Kasumi-1 (cell line): ENCODE results near the gene LEUTX.
"Not testable (repeated sequence)": the region's sequence is repeated elsewhere in the genome, so short reads cannot be mapped to it uniquely, and the experiment has no call there.

Source experiments
- DNase-seq, 2 experiments: peaks; one replicate each; lab custom pipeline; 2025; lab: John Stamatoyannopoulos, UW

Gene LEUTX

GRCh38 chr19:39780894-39781293 is 2.2 kb downstream of the LEUTX start:
- no peak for DNase-seq

DNA sequence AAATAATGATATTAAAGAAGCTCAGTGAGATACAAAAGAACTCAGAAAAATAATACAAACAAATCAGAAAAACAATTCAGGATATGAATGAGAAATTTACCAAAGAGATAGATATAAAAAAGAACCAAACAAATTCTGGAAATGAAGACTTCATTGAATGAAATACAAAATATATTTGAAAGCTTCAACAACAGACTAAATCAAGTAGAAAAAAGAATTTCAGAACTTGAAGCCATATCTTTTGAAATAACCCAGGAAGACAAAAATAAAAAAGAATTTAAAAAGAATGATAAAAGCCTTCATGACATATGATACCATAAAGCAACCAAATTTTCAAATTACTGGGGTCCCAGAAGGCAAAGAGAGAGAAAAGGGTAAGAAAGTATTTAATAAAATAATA is 9.6 kb downstream of the LEUTX start:
- DNase-seq, result no peak

- DNase-seq, result peak; percentile 55 to 78
Measured at GRCh38 chr19:39792999-39793546, 14.4 kb downstream of the LEUTX start.

DNA sequence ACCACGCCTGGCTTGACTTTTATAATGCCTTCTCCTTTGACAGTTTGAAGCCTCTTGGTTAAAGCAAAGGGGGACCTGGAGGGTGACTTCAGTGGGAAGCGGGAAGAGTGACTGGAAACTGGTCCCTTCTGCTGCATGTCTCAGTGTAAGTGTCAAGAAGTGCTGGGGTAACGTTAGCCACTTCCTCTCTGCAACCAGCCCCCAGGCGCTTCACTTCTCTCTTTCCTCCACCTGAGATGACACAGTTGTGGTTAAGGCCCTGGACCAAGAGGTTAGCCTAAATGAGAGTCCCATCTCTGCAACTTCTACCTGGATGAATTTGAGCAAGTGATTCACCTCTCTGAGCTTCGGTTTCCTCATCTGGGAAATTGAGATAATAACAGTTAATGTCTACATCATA is 16.3 kb downstream of the LEUTX start:
- peak in 1 of 2 experiments; percentile 9 for DNase-seq

GRCh38 chr19:39796000-39796498 is 17.4 kb downstream of the LEUTX start:
- no peak for DNase-seq

GRCh38 chr19:39797083-39797482 is 18.4 kb downstream of the LEUTX start:
- no peak for DNase-seq

GRCh38 chr19:39802958-39803357 is 24.3 kb downstream of the LEUTX start:
- DNase-seq, result no peak

DNA sequence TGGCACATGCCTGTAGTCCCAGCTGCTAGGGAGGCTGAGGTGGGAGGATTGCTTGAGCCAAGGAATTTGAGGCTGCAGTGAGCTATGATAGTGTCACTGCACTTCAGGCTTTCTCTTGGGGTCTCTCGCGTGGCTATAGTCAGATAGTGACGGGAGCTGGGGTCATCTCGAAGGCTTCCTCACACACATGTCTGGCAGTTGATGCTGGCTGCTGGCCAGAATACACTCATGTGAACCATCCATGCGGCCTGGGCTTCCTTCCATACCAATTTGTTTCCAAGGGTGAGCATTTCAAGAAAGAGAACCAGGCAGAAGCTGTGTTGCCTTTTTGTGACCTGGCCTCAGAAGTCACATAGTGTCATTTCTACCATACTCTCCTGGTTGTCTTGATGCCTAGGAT is 26.4 kb downstream of the LEUTX start:
- no peak for DNase-seq

- no peak for DNase-seq
Measured at GRCh38 chr19:39807846-39808364, 29.3 kb downstream of the LEUTX start.

DNA sequence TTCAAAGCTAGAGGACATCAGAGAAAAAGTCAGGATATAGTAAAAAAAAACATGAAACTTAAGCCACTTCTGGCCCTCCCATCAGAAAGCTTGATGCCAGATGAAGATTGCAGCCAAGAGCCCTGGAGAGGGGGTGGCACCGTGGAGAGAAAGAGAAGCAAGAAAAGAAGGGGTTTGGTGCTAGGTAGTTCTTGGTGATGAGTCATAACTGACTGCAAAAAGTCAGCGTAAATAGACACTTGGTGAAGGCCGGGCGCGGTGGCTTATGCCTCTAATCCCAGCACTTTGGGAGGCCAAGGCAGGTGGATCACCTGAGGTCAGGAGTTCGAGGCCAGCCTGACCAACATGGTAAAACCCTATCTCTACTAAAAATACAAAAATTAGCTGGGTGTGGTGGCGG is 30.0 kb downstream of the LEUTX start:
- not testable (repeated sequence) for DNase-seq

DNA sequence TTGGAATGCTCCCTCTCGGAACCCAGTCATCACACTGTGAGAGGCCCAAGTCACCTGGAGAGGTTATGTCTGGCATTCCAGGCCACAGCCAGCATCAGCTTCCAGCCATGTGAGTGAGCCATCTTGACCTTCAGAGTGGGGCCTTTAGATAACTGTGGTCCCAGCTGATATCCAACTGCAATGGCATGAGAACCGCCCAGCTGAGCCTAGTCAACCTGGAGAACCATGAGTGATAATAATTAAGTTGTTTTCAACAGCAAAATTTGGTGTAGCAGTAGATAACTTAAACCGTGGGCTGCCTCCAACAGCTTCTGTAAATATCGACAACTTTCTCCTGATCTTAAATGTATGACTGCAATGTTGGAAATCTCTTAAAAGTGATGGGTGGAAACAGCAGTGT is 30.7 kb downstream of the LEUTX start:
- DNase-seq, result no peak

DNA sequence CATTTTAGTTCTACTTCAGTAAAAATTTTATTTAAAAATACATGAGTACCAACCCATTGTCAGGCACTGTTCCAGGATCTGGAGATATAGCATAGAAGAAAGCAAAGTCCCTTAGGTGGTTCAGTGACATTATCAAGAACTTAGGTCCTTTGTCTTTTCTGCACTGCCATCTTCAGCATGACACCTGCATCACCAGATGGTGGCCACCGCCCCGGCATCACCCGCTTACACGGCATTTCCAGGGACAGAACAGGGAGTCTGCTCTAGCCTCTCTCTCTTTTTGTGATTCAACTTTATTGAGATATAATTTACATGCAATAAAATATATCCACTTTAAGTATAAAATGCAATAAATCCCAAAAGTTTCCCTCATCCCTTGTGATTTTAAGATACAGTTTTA is 31.8 kb downstream of the LEUTX start:
- DNase-seq, result no peak

GRCh38 chr19:39811064-39811463 is 32.4 kb downstream of the LEUTX start:
- no peak for DNase-seq

- DNase-seq, result no peak
Measured at GRCh38 chr19:39813264-39813993, 34.8 kb downstream of the LEUTX start.

DNA sequence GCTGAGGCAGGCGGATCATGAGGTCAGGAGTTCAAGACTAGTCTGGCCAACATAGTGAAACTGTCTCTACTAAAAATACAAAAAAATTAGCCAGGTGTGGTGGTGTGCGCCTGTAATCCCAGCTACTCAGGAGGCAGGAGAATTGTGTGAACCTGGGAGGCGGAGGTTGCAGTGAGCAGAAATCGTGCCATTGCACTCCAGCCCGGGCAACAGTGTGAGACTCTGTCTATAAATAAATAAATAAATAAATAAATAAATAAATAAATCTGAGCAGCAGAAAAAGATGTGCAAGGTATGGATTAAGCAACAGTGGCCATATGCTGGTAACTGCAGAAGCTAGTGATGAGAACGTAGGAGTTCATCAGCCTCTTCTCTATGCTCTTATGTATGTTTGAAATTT is 35.5 kb downstream of the LEUTX start:
- not testable (repeated sequence) for DNase-seq

GRCh38 chr19:39814595-39814994 is 35.9 kb downstream of the LEUTX start:
- no peak for DNase-seq

DNA sequence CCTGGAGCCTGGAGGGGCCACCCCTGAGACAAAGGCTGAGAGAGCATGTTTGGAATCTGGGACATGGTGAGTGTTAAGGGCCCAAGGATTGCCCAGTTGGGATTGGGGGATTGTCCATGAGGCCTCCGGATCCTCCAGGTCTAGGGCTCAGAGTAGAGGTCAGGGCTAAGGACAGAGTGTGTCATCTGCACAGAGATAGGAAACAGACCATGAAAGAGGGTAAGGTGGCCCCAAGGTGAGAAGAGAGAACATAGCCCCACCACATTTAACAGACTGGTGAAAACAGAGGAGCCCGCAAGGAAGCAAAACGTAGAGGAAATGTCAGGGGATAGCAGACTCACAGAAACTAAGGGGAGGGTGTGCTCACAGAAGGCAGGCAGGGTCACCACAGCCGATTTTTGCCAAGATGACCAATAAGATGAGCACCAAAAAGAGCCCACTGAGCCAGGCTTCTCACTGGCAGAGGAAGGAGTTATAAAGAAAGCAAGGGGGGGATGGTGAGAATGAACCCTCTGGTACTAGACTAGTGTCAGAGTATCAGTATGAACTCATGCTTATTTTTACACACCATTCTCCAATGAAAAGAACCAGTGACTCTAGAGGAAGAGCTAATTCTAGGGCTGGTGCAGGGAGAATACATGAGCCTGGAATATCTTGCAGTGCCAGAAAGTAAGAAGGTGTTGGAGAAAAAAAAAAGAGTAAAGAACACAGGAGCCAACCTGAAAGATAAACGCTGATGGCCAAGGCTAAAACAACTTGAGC is 37.8 kb downstream of the LEUTX start:
- no peak for DNase-seq

- no peak for DNase-seq
Measured at GRCh38 chr19:39817888-39818561, 39.4 kb downstream of the LEUTX start.

DNA sequence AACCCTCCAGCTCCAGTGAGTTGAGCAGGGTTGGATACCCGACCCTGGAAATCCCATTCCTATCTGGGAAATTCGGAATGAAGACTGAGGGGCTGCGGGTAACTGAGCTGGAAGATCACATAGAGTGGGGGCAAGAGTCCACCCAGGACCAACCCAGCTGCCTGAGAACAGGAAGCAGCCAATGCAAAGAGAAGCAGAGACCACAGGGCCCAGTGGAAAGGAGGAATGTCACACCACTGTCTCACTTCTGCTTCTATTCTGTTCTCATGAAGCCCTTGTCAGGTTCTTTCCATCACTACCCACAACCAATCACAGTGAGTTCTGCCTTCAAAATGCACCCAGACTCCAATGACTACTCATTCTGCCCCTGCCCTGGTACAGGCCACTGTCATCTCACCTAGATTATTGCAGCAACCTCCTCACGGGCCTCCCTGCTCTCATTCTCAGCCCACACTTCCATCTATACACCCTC is 40.0 kb downstream of the LEUTX start:
- no peak for DNase-seq

GRCh38 chr19:39819786-39820185 is 41.1 kb downstream of the LEUTX start:
- DNase-seq, result no peak

- DNase-seq, result no peak
Measured at GRCh38 chr19:39820696-39821095, 42.0 kb downstream of the LEUTX start.

DNA sequence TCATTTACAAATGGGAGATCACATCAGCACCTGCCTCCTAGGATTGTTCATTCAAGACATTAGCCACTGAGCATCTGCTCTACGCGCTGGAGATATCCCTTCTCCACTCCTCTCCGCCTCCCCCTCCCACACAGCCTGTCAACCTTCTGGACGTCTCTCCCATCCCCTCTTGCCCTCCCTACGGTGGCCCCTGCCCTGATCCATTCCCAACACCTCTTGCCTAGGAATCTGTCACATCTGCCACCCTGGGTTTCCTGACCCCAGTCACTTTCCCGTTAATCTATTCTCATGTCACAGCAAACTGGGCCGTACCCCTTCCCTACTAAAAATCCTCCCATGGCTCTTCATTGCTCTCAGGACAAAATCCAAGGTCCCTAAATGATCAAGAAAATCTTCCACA is 45.0 kb downstream of the LEUTX start:
- DNase-seq, result no peak
